Measurements from ENCODE around the gene AQP2.
"Not testable (repeated sequence)": the region's sequence is repeated elsewhere in the genome, so short reads cannot be mapped to it uniquely, and the experiment has no call there.

The AQP2 gene

GRCh38 chr12:49987625-49988303, 37.2 kb downstream of the AQP2 start:
- DNase-seq (ENCODE audit: low spot score) = no peak

- not testable (repeated sequence) for DNase-seq (ENCODE audit: low spot score)
These were observed 38.9 kb downstream of the AQP2 start for GRCh38 chr12:49989400-49989799.

- no peak for DNase-seq (ENCODE audit: low spot score)
These were observed 39.7 kb downstream of the AQP2 start for GRCh38 chr12:49990273-49990672.

- no peak for DNase-seq (ENCODE audit: low spot score)
These were observed 47.9 kb downstream of the AQP2 start for GRCh38 chr12:49998453-49998852.

GRCh38 chr12:50003595-50003994, 53.1 kb downstream of the AQP2 start:
- DNase-seq (ENCODE audit: low spot score) = no peak

GRCh38 chr12:50004696-50005095, 54.2 kb downstream of the AQP2 start:
- DNase-seq (ENCODE audit: low spot score) = no peak

GRCh38 chr12:50005175-50005574, 54.6 kb downstream of the AQP2 start:
- no peak for DNase-seq (ENCODE audit: low spot score)

GRCh38 chr12:50006280-50006679, 55.7 kb downstream of the AQP2 start:
- DNase-seq (ENCODE audit: low spot score) = no peak

- DNase-seq (ENCODE audit: low spot score) = no peak
These were observed 56.4 kb downstream of the AQP2 start for GRCh38 chr12:50006754-50007442.
